Measurements from ENCODE around the gene LRRC46. TPM values are rescaled to one million over a fixed set of nuclear protein-coding genes. Genes with fewer than 3 reads are reported as not detected.
A peak's percentile ranks its signal among the peaks of the same experiment; 100 is the strongest.

LRRC46 gene
- total RNA-seq, 3 donors from 2014 or later (not counting 1 experiment from before 2014, with no cell fraction given): 1.7 to 3.1 (median 2.7) TPM

- Mint-ChIP-seq H3K4me3 (peak overlapping the region; percentile 31), H3K9me3 (no peaks in the 10 kb centered on the region), H3K36me3 (peaks cover 24% of the 10 kb centered on the region), H3K27ac (peak overlapping the region; percentile 93), H3K27me3 (ENCODE audit: low read depth in 2 of 2) (no peaks in the 10 kb centered on the region), H3K4me1 (peaks cover 29 to 37% of the 10 kb centered on the region in 2 donors)
- Histone ChIP-seq H3K27me3 (ENCODE audit: control insufficient read depth, insufficient read depth, low read length) (no peaks in the 10 kb centered on the region), H3K9me3 (ENCODE audit: control insufficient read depth, insufficient read depth, low read length) (no peaks in the 10 kb centered on the region), H3K27ac (ENCODE audit: low read length) (peak overlapping the region; percentile 77), H3K36me3 (ENCODE audit: control insufficient read depth, insufficient read depth, low read length) (peaks cover 69% of the 10 kb centered on the region), H3K4me1 (ENCODE audit: control insufficient read depth, insufficient read depth, low read length) (peaks cover 11% of the 10 kb centered on the region), H3K4me3 (ENCODE audit: low read length) (no peak overlapping the region)
- peak; percentile 82 to 87 (median 84) for ATAC-seq
- TF ChIP-seq CTCF (IDR thresholded peaks at IDR 0.05): no peak
- intact Hi-C loops (cut with micrococcal nuclease): loop anchor here (1.0 kb wide), 1 partner anchor 19 kb away; no protein-coding TSS in a partner anchor
- 57% methylated on average over 8 of the region's 10 CpGs for WGBS (ENCODE audit: insufficient coverage)
- peak; percentile 41 to 65 for DNase-seq
These were observed 21.2 kb upstream of the LRRC46 start for GRCh38 chr17:47810200-47810821.

GRCh38 chr17:47810901-47811635, 20.4 kb upstream of the LRRC46 start:
- H3K36me3 Mint-ChIP-seq: peaks cover 24% of the 10 kb centered on the region
- peak overlapping the region; percentile 93 for H3K27ac Mint-ChIP-seq
- no peaks in the 10 kb centered on the region for H3K27me3 Mint-ChIP-seq (ENCODE audit: low read depth in 2 of 2)

GRCh38 chr17:47811709-47812108, 19.8 kb upstream of the LRRC46 start:
- H3K27ac ChIP-seq (ENCODE audit: low read length): no peak overlapping the region
- H3K4me1 ChIP-seq (ENCODE audit: control insufficient read depth, insufficient read depth, low read length): peaks cover 11% of the 10 kb centered on the region
- no peaks in the 10 kb centered on the region for H3K27me3 Mint-ChIP-seq (ENCODE audit: low read depth in 2 of 2)
- no peaks in the 10 kb centered on the region for H3K9me3 Mint-ChIP-seq
- H3K4me3 Mint-ChIP-seq: no peak overlapping the region
- no peaks in the 10 kb centered on the region for H3K27me3 ChIP-seq (ENCODE audit: control insufficient read depth, insufficient read depth, low read length)
- DNase-seq: no peak
- ATAC-seq: no peak
- 63% methylated on average over 3 of the region's 7 CpGs for WGBS (ENCODE audit: insufficient coverage)
- no peaks in the 10 kb centered on the region for H3K9me3 ChIP-seq (ENCODE audit: control insufficient read depth, insufficient read depth, low read length)
- H3K36me3 Mint-ChIP-seq: peaks cover 24% of the 10 kb centered on the region
- no peak for TF ChIP-seq CTCF (IDR thresholded peaks at IDR 0.05)
- no peak overlapping the region for H3K4me3 ChIP-seq (ENCODE audit: low read length)
- H3K4me1 Mint-ChIP-seq: peaks cover 29 to 39% of the 10 kb centered on the region in 2 donors
- peak overlapping the region; percentile 93 for H3K27ac Mint-ChIP-seq
- intact Hi-C loops (cut with micrococcal nuclease): no loop called here
- peaks cover 83% of the 10 kb centered on the region for H3K36me3 ChIP-seq (ENCODE audit: control insufficient read depth, insufficient read depth, low read length)

More at GRCh38 chr17:47810901-47811635, 20.4 kb upstream of the LRRC46 start:
- intact Hi-C loops (cut with micrococcal nuclease): loop anchor here (1.0 kb wide), 1 partner anchor 18 kb away; no protein-coding TSS in a partner anchor
- no peak for TF ChIP-seq CTCF (IDR thresholded peaks at IDR 0.05)
- Histone ChIP-seq H3K4me3 (ENCODE audit: low read length) (no peak overlapping the region), H3K36me3 (ENCODE audit: control insufficient read depth, insufficient read depth, low read length) (peaks cover 77% of the 10 kb centered on the region), H3K4me1 (ENCODE audit: control insufficient read depth, insufficient read depth, low read length) (peaks cover 11% of the 10 kb centered on the region), H3K9me3 (ENCODE audit: control insufficient read depth, insufficient read depth, low read length) (no peaks in the 10 kb centered on the region), H3K27me3 (ENCODE audit: control insufficient read depth, insufficient read depth, low read length) (no peaks in the 10 kb centered on the region), H3K27ac (ENCODE audit: low read length) (peak overlapping the region; percentile 77)
- Mint-ChIP-seq H3K9me3 (no peaks in the 10 kb centered on the region), H3K4me3 (no peak overlapping the region), H3K4me1 (peaks cover 29 to 39% of the 10 kb centered on the region in 2 donors)
- ATAC-seq (no peak), DNase-seq (peak in 1 of 2 donors; percentile 13)
- 85% methylated on average over 9 of the region's 9 CpGs for WGBS (ENCODE audit: insufficient coverage)

Data from natural killer cell (primary cell).